ENCODE results near the gene CHST4. TPM values are rescaled to one million over a fixed set of nuclear protein-coding genes. Genes with fewer than 3 reads are reported as not detected.

Gene CHST4
- total RNA-seq, 3 donors from 2014 or later = 0.59 to 1.3 (median 0.66) TPM

GRCh38 chr16:71492786-71493185 is 33.4 kb upstream of the CHST4 start:
- DNase-seq (ENCODE audit: low spot score in 2 of 2) = no peak
- Histone ChIP-seq H3K9me3 (no peaks in the 10 kb centered on the region), H3K4me1 (no peaks in the 10 kb centered on the region), H3K4me3 (no peak overlapping the region), H3K27ac (no peak overlapping the region), H3K27me3 (no peaks in the 10 kb centered on the region), H3K36me3 (no peaks in the 10 kb centered on the region)
- TF ChIP-seq CTCF (IDR thresholded peaks at IDR 0.05) (no peak), POLR2AphosphoS5 (IDR thresholded peaks at IDR 0.05) (no peak), POLR2A (IDR thresholded peaks at IDR 0.05) (no peak)
- intact Hi-C loops (cut with DNase I; ENCODE audit: low total_unique reads) = loop anchor here (10.0 kb wide), 1 partner anchor 1172 kb away; no protein-coding TSS in a partner anchor

GRCh38 chr16:71493213-71493612 is 33.0 kb upstream of the CHST4 start:
- no peaks in the 10 kb centered on the region for H3K9me3 ChIP-seq
- TF ChIP-seq POLR2A (IDR thresholded peaks at IDR 0.05) (no peak), CTCF (IDR thresholded peaks at IDR 0.05) (no peak), POLR2AphosphoS5 (IDR thresholded peaks at IDR 0.05) (no peak)
- H3K27me3 ChIP-seq = no peaks in the 10 kb centered on the region
- H3K4me3 ChIP-seq = no peak overlapping the region
- DNase-seq (ENCODE audit: low spot score in 2 of 2) = no peak
- no peaks in the 10 kb centered on the region for H3K4me1 ChIP-seq
- no peak overlapping the region for H3K27ac ChIP-seq
- intact Hi-C loops (cut with DNase I; ENCODE audit: low total_unique reads) = loop anchor here (10.0 kb wide), 1 partner anchor 1172 kb away; no protein-coding TSS in a partner anchor
- no peaks in the 10 kb centered on the region for H3K36me3 ChIP-seq

GRCh38 chr16:71498031-71498430 is 28.2 kb upstream of the CHST4 start:
- no peak overlapping the region for H3K4me3 ChIP-seq
- TF ChIP-seq CTCF (IDR thresholded peaks at IDR 0.05) = no peak
- no peaks in the 10 kb centered on the region for H3K9me3 ChIP-seq
- H3K27me3 ChIP-seq = no peaks in the 10 kb centered on the region
- DNase-seq (ENCODE audit: low spot score in 2 of 2) = no peak
- no peak overlapping the region for H3K27ac ChIP-seq
- intact Hi-C loops (cut with DNase I; ENCODE audit: low total_unique reads) = loop anchor here (10.0 kb wide), 1 partner anchor 1167 kb away; no protein-coding TSS in a partner anchor
- no peaks in the 10 kb centered on the region for H3K4me1 ChIP-seq
- no peaks in the 10 kb centered on the region for H3K36me3 ChIP-seq

- intact Hi-C loops (cut with DNase I; ENCODE audit: low total_unique reads) = loop anchor here (10.0 kb wide), 1 partner anchor 1165 kb away; no protein-coding TSS in a partner anchor
- peak; percentile 49 to 65 (median 55) for TF ChIP-seq CTCF (IDR thresholded peaks at IDR 0.05)
- no peak for TF ChIP-seq POLR2AphosphoS5 (IDR thresholded peaks at IDR 0.05)
Measured at GRCh38 chr16:71499775-71500364, 26.4 kb upstream of the CHST4 start.

GRCh38 chr16:71500964-71501363 is 25.3 kb upstream of the CHST4 start:
- intact Hi-C loops (cut with DNase I; ENCODE audit: low total_unique reads) = no loop called here
- H3K4me3 ChIP-seq = no peak overlapping the region
- H3K27me3 ChIP-seq = no peaks in the 10 kb centered on the region

More at GRCh38 chr16:71499775-71500364, 26.4 kb upstream of the CHST4 start:
- Histone ChIP-seq H3K4me1 (no peaks in the 10 kb centered on the region), H3K27ac (no peak overlapping the region), H3K4me3 (no peak overlapping the region), H3K9me3 (no peaks in the 10 kb centered on the region), H3K27me3 (no peaks in the 10 kb centered on the region), H3K36me3 (no peaks in the 10 kb centered on the region)
- no peak for DNase-seq (ENCODE audit: low spot score in 2 of 2)

More at GRCh38 chr16:71500964-71501363, 25.3 kb upstream of the CHST4 start:
- no peaks in the 10 kb centered on the region for H3K36me3 ChIP-seq
- H3K9me3 ChIP-seq = no peaks in the 10 kb centered on the region
- no peak for DNase-seq (ENCODE audit: low spot score in 2 of 2)
- no peaks in the 10 kb centered on the region for H3K4me1 ChIP-seq
- H3K27ac ChIP-seq = no peak overlapping the region
- TF ChIP-seq CTCF (IDR thresholded peaks at IDR 0.05) = no peak
- TF ChIP-seq POLR2A (IDR thresholded peaks at IDR 0.05) = no peak
- no peak for TF ChIP-seq POLR2AphosphoS5 (IDR thresholded peaks at IDR 0.05)

Measured in breast epithelium (tissue), 4 donors.